Measurements from ENCODE around the gene HS3ST3B1. TPM values are rescaled to one million over a fixed set of nuclear protein-coding genes. Genes with fewer than 3 reads are reported as not detected.

Gene HS3ST3B1
- total RNA-seq, 1 donor = 9.1 TPM

- DNase-seq (ENCODE audit: low read depth) = peak; percentile 83
- peak; percentile 76 for TF ChIP-seq CTCF (IDR thresholded peaks at IDR 0.05; ENCODE audit: insufficient read depth, low read length)
- peak overlapping the region; percentile 95 for H3K4me3 ChIP-seq (ENCODE audit: low read depth, low read length)
Measured at GRCh38 chr17:14302431-14303099, 1.7 kb downstream of the HS3ST3B1 start.

GRCh38 chr17:14303343-14304221 is 2.7 kb downstream of the HS3ST3B1 start:
- DNase-seq (ENCODE audit: low read depth) = peak; percentile 32
- no peak for TF ChIP-seq CTCF (IDR thresholded peaks at IDR 0.05; ENCODE audit: insufficient read depth, low read length)
- peak overlapping the region; percentile 95 for H3K4me3 ChIP-seq (ENCODE audit: low read depth, low read length)

GRCh38 chr17:14304222-14304772 is 3.4 kb downstream of the HS3ST3B1 start:
- peak overlapping the region; percentile 95 for H3K4me3 ChIP-seq (ENCODE audit: low read depth, low read length)
- DNase-seq (ENCODE audit: low read depth) = peak; percentile 50
- no peak for TF ChIP-seq CTCF (IDR thresholded peaks at IDR 0.05; ENCODE audit: insufficient read depth, low read length)

- H3K4me3 ChIP-seq (ENCODE audit: low read depth, low read length) = peak overlapping the region; percentile 95
- peak; percentile 33 for DNase-seq (ENCODE audit: low read depth)
- no peak for TF ChIP-seq CTCF (IDR thresholded peaks at IDR 0.05; ENCODE audit: insufficient read depth, low read length)
Measured at GRCh38 chr17:14304773-14305517, 4.1 kb downstream of the HS3ST3B1 start.

- TF ChIP-seq CTCF (IDR thresholded peaks at IDR 0.05; ENCODE audit: insufficient read depth, low read length) = no peak
- H3K4me3 ChIP-seq (ENCODE audit: low read depth, low read length) = peak overlapping the region; percentile 23
- peak; percentile 25 for DNase-seq (ENCODE audit: low read depth)
Measured at GRCh38 chr17:14305785-14306496, 5.1 kb downstream of the HS3ST3B1 start.

GRCh38 chr17:14306596-14306995 is 5.7 kb downstream of the HS3ST3B1 start:
- no peak overlapping the region for H3K4me3 ChIP-seq (ENCODE audit: low read depth, low read length)
- TF ChIP-seq CTCF (IDR thresholded peaks at IDR 0.05; ENCODE audit: insufficient read depth, low read length) = no peak
- peak; percentile 60 for DNase-seq (ENCODE audit: low read depth)
